ENCODE measurements around the gene DGKI. TPM values are rescaled to one million over a fixed set of nuclear protein-coding genes. Genes with fewer than 3 reads are reported as not detected.
A peak's percentile ranks its signal among the peaks of the same experiment; 100 is the strongest.

DGKI gene
- total and polyA plus RNA-seq, 8 donors = under 0.01 to 5.1 (median 0.20) TPM; not detected in 3

DNA sequence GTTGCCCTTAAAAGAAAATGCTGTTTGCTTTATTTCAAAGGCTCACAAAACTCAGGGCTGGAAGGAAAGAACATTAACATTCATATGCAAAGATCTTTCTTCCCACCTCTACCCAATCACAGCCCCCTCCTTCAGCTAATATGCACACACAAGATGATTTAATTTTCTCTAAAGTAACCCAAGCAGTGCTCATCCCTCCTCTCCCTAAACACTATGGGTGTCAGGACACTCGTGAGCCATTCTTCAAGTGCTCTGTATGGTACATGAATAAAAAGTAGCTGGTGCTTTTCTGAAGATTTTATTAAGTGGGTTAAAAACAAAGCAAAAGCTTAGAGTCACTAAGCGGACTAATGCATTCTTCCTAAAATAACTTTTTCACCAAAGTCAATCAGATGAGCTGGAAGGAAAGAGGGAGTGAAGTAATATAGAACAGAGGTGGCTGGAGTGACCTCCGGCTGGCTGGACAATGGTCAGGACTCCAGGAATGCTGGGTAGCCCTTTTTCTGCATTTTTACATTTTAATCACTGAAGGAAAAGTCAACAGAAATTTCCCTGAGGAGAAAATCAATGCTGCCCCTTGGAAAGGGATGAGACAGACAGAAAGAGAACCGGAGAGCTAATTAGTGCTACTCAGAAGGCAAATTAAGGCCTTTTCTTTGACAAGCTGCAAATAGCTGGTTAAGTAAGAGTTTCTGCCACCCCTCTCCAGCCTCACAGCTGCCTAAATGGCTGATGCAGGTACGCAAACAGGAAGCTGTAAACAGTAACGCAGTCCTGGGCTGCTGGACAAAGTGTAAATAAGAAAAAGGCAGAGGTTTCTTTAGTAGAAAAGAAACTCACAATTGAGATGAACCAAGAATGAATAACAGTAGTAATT, 6.6 kb downstream of the DGKI start:
- H3K27ac ChIP-seq = no peak overlapping the region
- WGBS, 5 donors = 48 to 70% (median 61%) methylated on average over 6 of the region's 6 CpGs
- DNase-seq = no peak

DNA sequence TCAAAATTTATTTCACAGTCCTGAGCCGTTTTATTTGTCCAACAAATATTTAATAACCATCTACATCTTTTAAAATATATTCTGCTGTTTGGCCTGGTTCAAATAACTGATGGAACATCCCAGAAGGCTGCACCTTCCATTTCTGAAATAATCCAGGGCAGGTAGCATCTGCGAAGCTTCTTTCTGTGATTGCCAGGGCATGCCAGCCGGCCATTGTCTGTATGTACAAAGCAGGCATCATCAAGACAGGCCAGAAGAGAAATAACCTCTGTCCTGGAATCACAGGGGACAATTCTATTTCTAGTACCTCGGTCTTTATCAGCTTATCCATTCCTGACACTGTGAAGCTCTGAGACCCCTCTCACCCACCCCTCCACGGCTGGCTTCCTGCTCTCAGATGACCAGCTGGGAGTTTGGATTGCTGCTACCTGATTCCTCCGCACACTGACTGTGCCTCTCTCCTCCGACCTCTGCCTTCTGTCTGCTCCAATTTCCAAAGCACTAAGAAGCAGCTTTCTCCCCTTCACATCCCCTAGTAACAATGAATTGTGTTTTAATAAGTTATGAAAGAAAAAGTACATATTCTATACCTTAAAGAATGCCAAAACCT, 8.0 kb downstream of the DGKI start:
- intact Hi-C loops (cut with DNase I; ENCODE audit: low total_unique reads) = no loop called here
- H3K4me3 ChIP-seq = no peak overlapping the region
- H3K4me1 ChIP-seq = no peaks in the 10 kb centered on the region
- H3K27me3 ChIP-seq = peaks cover 0 to 15% (median 0%) of the 10 kb centered on the region in 3 donors
- WGBS, 5 donors = 65 to 77% (median 75%) methylated on average over 6 to 7 of the region's 7 CpGs
- H3K27ac ChIP-seq = no peak overlapping the region
- H3K36me3 ChIP-seq = no peaks in the 10 kb centered on the region
- no peak for DNase-seq
- peaks cover 0 to 4% (median 0%) of the 10 kb centered on the region in 4 donors for H3K9me3 ChIP-seq
- TF ChIP-seq POLR2AphosphoS5 (IDR thresholded peaks at IDR 0.05) (no peak), POLR2A (IDR thresholded peaks at IDR 0.05) (no peak), EP300 (IDR thresholded peaks at IDR 0.05) (no peak)
- TF ChIP-seq, protein P1, sequence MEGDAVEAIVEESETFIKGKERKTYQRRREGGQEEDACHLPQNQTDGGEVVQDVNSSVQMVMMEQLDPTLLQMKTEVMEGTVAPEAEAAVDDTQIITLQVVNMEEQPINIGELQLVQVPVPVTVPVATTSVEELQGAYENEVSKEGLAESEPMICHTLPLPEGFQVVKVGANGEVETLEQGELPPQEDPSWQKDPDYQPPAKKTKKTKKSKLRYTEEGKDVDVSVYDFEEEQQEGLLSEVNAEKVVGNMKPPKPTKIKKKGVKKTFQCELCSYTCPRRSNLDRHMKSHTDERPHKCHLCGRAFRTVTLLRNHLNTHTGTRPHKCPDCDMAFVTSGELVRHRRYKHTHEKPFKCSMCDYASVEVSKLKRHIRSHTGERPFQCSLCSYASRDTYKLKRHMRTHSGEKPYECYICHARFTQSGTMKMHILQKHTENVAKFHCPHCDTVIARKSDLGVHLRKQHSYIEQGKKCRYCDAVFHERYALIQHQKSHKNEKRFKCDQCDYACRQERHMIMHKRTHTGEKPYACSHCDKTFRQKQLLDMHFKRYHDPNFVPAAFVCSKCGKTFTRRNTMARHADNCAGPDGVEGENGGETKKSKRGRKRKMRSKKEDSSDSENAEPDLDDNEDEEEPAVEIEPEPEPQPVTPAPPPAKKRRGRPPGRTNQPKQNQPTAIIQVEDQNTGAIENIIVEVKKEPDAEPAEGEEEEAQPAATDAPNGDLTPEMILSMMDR (IDR thresholded peaks at IDR 0.05) = no peak

More for the DNA sequence above, 6.6 kb downstream of the DGKI start:
- H3K36me3 ChIP-seq = no peaks in the 10 kb centered on the region
- no peaks in the 10 kb centered on the region for H3K4me1 ChIP-seq
- TF ChIP-seq EP300 (IDR thresholded peaks at IDR 0.05) (no peak), POLR2AphosphoS5 (IDR thresholded peaks at IDR 0.05) (no peak)
- no peak overlapping the region for H3K4me3 ChIP-seq
- H3K9me3 ChIP-seq = no peaks in the 10 kb centered on the region
- peaks cover 0 to 29% (median 5%) of the 10 kb centered on the region in 3 donors for H3K27me3 ChIP-seq
- intact Hi-C loops (cut with DNase I; ENCODE audit: low total_unique reads) = no loop called here

GRCh38 chr7:137836541-137836940, 10.2 kb downstream of the DGKI start:
- Histone ChIP-seq H3K27ac (no peak overlapping the region), H3K4me3 (no peak overlapping the region), H3K36me3 (no peaks in the 10 kb centered on the region), H3K4me1 (no peaks in the 10 kb centered on the region), H3K27me3 (peaks cover 0 to 4% (median 0%) of the 10 kb centered on the region in 3 donors), H3K9me3 (peaks cover 8 to 25% (median 17%) of the 10 kb centered on the region in 4 donors)
- intact Hi-C loops (cut with DNase I; ENCODE audit: low total_unique reads) = no loop called here
- peak in 1 of 2 donors; percentile 16 for DNase-seq
- TF ChIP-seq POLR2AphosphoS5 (IDR thresholded peaks at IDR 0.05) (no peak), EP300 (IDR thresholded peaks at IDR 0.05) (no peak), POLR2A (IDR thresholded peaks at IDR 0.05) (no peak)
- TF ChIP-seq, protein P1 (IDR thresholded peaks at IDR 0.05) = no peak
- 41 to 100% (median 89%) methylated on average over 1 of the region's 1 CpG for WGBS, 5 donors

GRCh38 chr7:137836113-137836509, 10.7 kb downstream of the DGKI start:
- WGBS, 5 donors = 51 to 79% (median 71%) methylated on average over 3 of the region's 3 CpGs
- DNase-seq = no peak
- Histone ChIP-seq H3K9me3 (peaks cover 8 to 25% (median 17%) of the 10 kb centered on the region in 4 donors), H3K4me3 (no peak overlapping the region), H3K4me1 (no peaks in the 10 kb centered on the region), H3K27ac (no peak overlapping the region), H3K27me3 (peaks cover 0 to 3% (median 0%) of the 10 kb centered on the region in 3 donors), H3K36me3 (no peaks in the 10 kb centered on the region)
- intact Hi-C loops (cut with DNase I; ENCODE audit: low total_unique reads) = no loop called here
- TF ChIP-seq POLR2AphosphoS5 (IDR thresholded peaks at IDR 0.05) (no peak), POLR2A (IDR thresholded peaks at IDR 0.05) (no peak), EP300 (IDR thresholded peaks at IDR 0.05) (no peak)
- TF ChIP-seq, protein P1 (IDR thresholded peaks at IDR 0.05) = no peak

Measured in stomach (tissue), 9 donors.